ENCODE data around the gene HAUS3. TPM values are rescaled to one million over a fixed set of nuclear protein-coding genes. Genes with fewer than 3 reads are reported as not detected.

HAUS3 gene
- total and polyA plus RNA-seq, 2 of the 8 experiments (the other 6 are each of a cell fraction or from before 2014, with no cell fraction given): 3.2 to 14.8 TPM

- no peak for TF ChIP-seq TEAD4 (IDR thresholded peaks at IDR 0.05; ENCODE audit: low read depth, low read length)
- no peak for TF ChIP-seq RNF2 (IDR thresholded peaks at IDR 0.05; ENCODE audit: borderline replicate concordance, low read depth, low read length, missing control alignments, poor library complexity, severe bottlenecking)
- no peak for TF ChIP-seq SIX5 (IDR thresholded peaks at IDR 0.05; ENCODE audit: low read depth, low read length)
- no peak for TF ChIP-seq SIRT6 (IDR thresholded peaks at IDR 0.05; ENCODE audit: low read length)
Observed at GRCh38 chr4:2259036-2259540, 17.2 kb upstream of the HAUS3 start (continued).
